HepG2 (cell line): ENCODE measurements around the gene TNFAIP8L2. TPM values are rescaled to one million over a fixed set of nuclear protein-coding genes. Genes with fewer than 3 reads are reported as not detected.

Source experiments
- ATAC-seq: fragments of 200-7000 bp; cut with Tn5 transposase; 3 replicates; pipeline ENCODE4 v1.9.1; 2020; ENCODE audit warnings: mild to moderate bottlenecking, moderate library complexity
- BruUV-seq: library from RNA; stranded (reverse); fragments of 400-500 nt; replicated peaks from 2 replicates; lab custom pipeline; 2021; lab: Mats Ljungman, UMichigan
- CTCF ChIA-PET: fragments of 300-600 bp; formaldehyde crosslinking; extraction: SDS; loops from one replicate; lab custom pipeline; 2021; ENCODE audit warnings: low total read pairs, inconsistent platforms, low intra/inter-chr PET ratio; lab: Yijun Ruan, JAX
- POLR2A ChIA-PET: fragments of 350-600 bp; sonication (Branson Sonifier 250); formaldehyde crosslinking; loops from one replicate; lab custom pipeline; 2020; ENCODE audit warnings: antibody characterized with exemption, inconsistent platforms; lab: Yijun Ruan, JAX
- DNase-seq: peaks from one replicate; pipeline ENCODE4 v3.0.0-alpha.2; 2015; ENCODE audit warnings: low spot score
- FAIRE-seq: peaks from 3 replicates; lab custom pipeline; 2011; peaks lifted over from hg19 to GRCh38; lab: Jason Lieb, UNC
- H2AFZ ChIP-seq: one replicate; pipeline ENCODE4 v1.6.1; 2011; ENCODE audit warnings: low read length, inconsistent platforms
- H3K27ac ChIP-seq: fragments of 300-600 bp; 3 replicates; pipeline ENCODE4 v1.8.0; 2011; ENCODE audit warnings: mixed run types, mild to moderate bottlenecking, mixed read lengths, low read length, inconsistent platforms; ENCODE audit not compliant: insufficient read depth; ENCODE audit errors: extremely low read length
- H3K27me3 ChIP-seq, 2 experiments: fragments of 200-600 bp in 1 of 2; 2 replicates in 1 of 2; 3 replicates in 1 of 2; pipeline versions ENCODE4 v1.6.0 to v1.8.0; 2011; ENCODE audit warnings: low read length in 2 of 2, mild to moderate bottlenecking in 2 of 2, moderate library complexity in 2 of 2, inconsistent platforms in 1 of 2; ENCODE audit not compliant: insufficient read depth in 2 of 2, control insufficient read depth in 1 of 2
- H3K36me3 ChIP-seq, 2 experiments: fragments of 200-600 bp in 1 of 2; replicated peaks in 1 of 2; 2 replicates in 1 of 2; 3 replicates in 1 of 2; pipeline versions ENCODE4 v1.5.1 to v1.8.0; 2011; ENCODE audit warnings: low read length in 2 of 2, inconsistent platforms in 1 of 2; ENCODE audit not compliant: insufficient read depth in 2 of 2, control insufficient read depth in 1 of 2
- H3K4me1 ChIP-seq: 2 replicates; pipeline ENCODE4 v1.5.1; 2012; ENCODE audit warnings: low read length, inconsistent platforms; ENCODE audit not compliant: insufficient read depth
- H3K4me2 ChIP-seq: 2 replicates; pipeline ENCODE4 v1.6.0; 2011; ENCODE audit warnings: low read depth, low read length, inconsistent platforms
- H3K4me3 ChIP-seq, 3 experiments: fragments of 200-600 bp in 1 of 3; sonication (generic), shearing (Covaris generic) in 1 of 3; replicated peaks in 1 of 3; 2 replicates each; pipeline ENCODE4 v1.5.1; 2011 to 2016; ENCODE audit warnings: low read length in 3 of 3, inconsistent platforms in 2 of 3, low read depth in 2 of 3, mild to moderate bottlenecking in 2 of 3, control low read depth in 1 of 3, mixed read lengths in 1 of 3; ENCODE audit not compliant: insufficient read depth in 1 of 3
- H3K79me2 ChIP-seq: one replicate; pipeline ENCODE4 v1.6.1; 2011; ENCODE audit warnings: low read length, inconsistent platforms; ENCODE audit not compliant: insufficient read depth
- H3K9ac ChIP-seq: 2 replicates; pipeline ENCODE4 v1.6.0; 2011; ENCODE audit warnings: mild to moderate bottlenecking, low read depth, low read length, inconsistent platforms; ENCODE audit not compliant: insufficient read depth
- H3K9me3 ChIP-seq: 2 replicates; pipeline ENCODE4 v1.5.1; 2012; ENCODE audit warnings: mild to moderate bottlenecking, low read length
- H4K20me1 ChIP-seq: 2 replicates; pipeline ENCODE4 v1.6.0; 2011; ENCODE audit warnings: inconsistent platforms, mild to moderate bottlenecking, low read length, moderate library complexity; ENCODE audit not compliant: insufficient read depth
- ARID5B ChIP-seq: IDR thresholded peaks from 2 replicates; pipeline ENCODE4 v1.4.0; 2020; ENCODE audit warnings: mild to moderate bottlenecking, missing genetic modification reagents
- CCDC6 ChIP-seq: sonication (generic); formaldehyde crosslinking; IDR thresholded peaks from 2 replicates; pipeline ENCODE4 v1.8.1; 2022; ENCODE audit warnings: mild to moderate bottlenecking, missing genetic modification reagents, moderate library complexity
- CEBPG ChIP-seq: IDR thresholded peaks from 2 replicates; pipeline ENCODE4 v1.6.1; 2016
- KDM5A ChIP-seq: fragments of 200-600 bp; sonication (generic); IDR thresholded peaks from 2 replicates; pipeline ENCODE4 v1.7.0; 2018; ENCODE audit warnings: antibody characterized with exemption, mild to moderate bottlenecking, low read length, borderline replicate concordance
- NFAT5 ChIP-seq: sonication (generic); formaldehyde crosslinking; IDR thresholded peaks from 2 replicates; pipeline ENCODE4 v1.4.0; 2020; ENCODE audit warnings: missing genetic modification reagents
- RARG ChIP-seq: sonication (generic); formaldehyde crosslinking; IDR thresholded peaks from 2 replicates; pipeline ENCODE4 v1.4.0; 2020; ENCODE audit warnings: low read depth, mild to moderate bottlenecking, missing genetic modification reagents
- ZFP36 ChIP-seq: fragments of 150-350 bp; IDR thresholded peaks from 2 replicates; pipeline ENCODE4 v1.6.1; 2018; ENCODE audit warnings: borderline replicate concordance, low read length, low read depth; ENCODE audit not compliant: partially characterized antibody
- ZNF143 ChIP-seq: sonication (generic); formaldehyde crosslinking; IDR thresholded peaks from 2 replicates; pipeline ENCODE4 v1.4.0; 2020; ENCODE audit warnings: missing genetic modification reagents
- ZNF234 ChIP-seq: sonication (generic); formaldehyde crosslinking; conservative IDR thresholded peaks from 2 replicates; pipeline ENCODE4 v1.5.1; 2020; ENCODE audit warnings: mild to moderate bottlenecking, missing genetic modification reagents
- ZNF276 ChIP-seq: sonication (generic); formaldehyde crosslinking; IDR thresholded peaks from 2 replicates; pipeline ENCODE4 v1.4.0; 2020; ENCODE audit warnings: mild to moderate bottlenecking, low read depth, missing genetic modification reagents
- ZNF580 ChIP-seq: IDR thresholded peaks from 2 replicates; pipeline ENCODE4 v1.6.1; 2016; ENCODE audit warnings: low read depth, borderline replicate concordance
- ZNF792 ChIP-seq: IDR thresholded peaks from 2 replicates; pipeline ENCODE4 v1.6.1; 2016
- WGBS: methylation state at CpG from one replicate; pipeline ENCODE4 v1.1.6; 2017; ENCODE audit warnings: low lambda C conversion rate; 5-methylcytosine and 5-hydroxymethylcytosine counted together
- in situ Hi-C: cut with HindIII; loops from 2 replicates; pipeline ENCODE4 v1.10.0; 2017; ENCODE audit warnings: low pct_unique_long_range_greater_than_20kb; ENCODE audit not compliant: extremely low pct_ligation_motif_present
- intact Hi-C: fragments of 100-400 bp; cut with micrococcal nuclease; formaldehyde crosslinking; loops from one replicate; pipeline ENCODE4 v1.10.0; 2022; ENCODE audit not compliant: unreplicated experiment
- polyA plus RNA-seq, 8 experiments: library from polyadenylated mRNA; depleted of rRNA in 3 of 8; stranded (reverse) in 7 of 8; unstranded in 1 of 8; fragments of >200 nt; fragmentation: Illumina TruSeq in 4 of 8; extraction: Trizol in 4 of 8; gene quantifications; 2 replicates each; pipeline versions ENCODE4 v1.2.1 to v1.2.3, GENCODE V29; 2011 to 2016; ENCODE audit warnings: low read depth in 4 of 8, missing spikeins in 1 of 8, mixed read lengths in 1 of 8; ENCODE audit not compliant: insufficient read depth in 1 of 8
- total RNA-seq, 5 experiments: library from RNA; depleted of rRNA; stranded (reverse); fragments of >200 nt; fragmentation: Illumina TruSeq; extraction: Trizol; gene quantifications; 2 replicates each; pipeline ENCODE4 v1.2.3, GENCODE V29; 2016; ENCODE audit warnings: low read depth in 1 of 5

The TNFAIP8L2 gene
- total and polyA plus RNA-seq, 2 of the 13 experiments (the other 11 are each of a cell fraction or from before 2014, with no cell fraction given) = not detected

- Histone ChIP-seq H4K20me1 (peaks cover 22% of the 10 kb centered on the region), H3K9ac (peak overlapping the region; percentile 89), H3K27ac (peak overlapping the region; percentile 93), H3K4me3 (peak overlapping the region; percentile 87 to 95 (median 94)), H3K4me1 (peaks cover 30% of the 10 kb centered on the region), H3K27me3 (no peaks in the 10 kb centered on the region; a peak in 1 of 5 replicates), H3K9me3 (no peaks in the 10 kb centered on the region), H3K4me2 (peak overlapping the region; percentile 87), H3K79me2 (peaks cover 60% of the 10 kb centered on the region), H3K36me3 (peaks cover 3 to 14% of the 10 kb centered on the region in 2 experiments; a peak in 4 of 5 replicates), H2AFZ (no peak overlapping the region)
- CTCF ChIA-PET = no interaction called here
- in situ Hi-C loops = no loop called here
- no TSS peak for BruUV-seq
- POLR2A ChIA-PET = interaction anchor here (0.6 to 4.0 kb wide), 4 partner anchors 10 to 55 kb away, joined by 4 to 12 read pairs (median 6); partner anchors contain the start of genes PSMD4 and VPS72
- intact Hi-C loops = loop anchor here (5.0 kb wide), 1 partner anchor 147 kb away; the partner anchor contains the start of gene RFX5
- WGBS = 11% methylated on average over 11 of the region's 11 CpGs
- no peak for FAIRE-seq
- DNase-seq = peak; percentile 31
- ATAC-seq = no peak
- TF ChIP-seq ARID5B (0 out of 2 replicates have a peak, but pooled peaks have one; percentile 13), CCDC6 (CRISPR knock-in tag) (no peak), ZFP36 (no peak), ZNF234 (CRISPR knock-in tag) (no peak), KDM5A (no peak), ZNF143 (CRISPR knock-in tag) (no peak), ZNF276 (CRISPR knock-in tag) (no peak), CEBPG (CRISPR knock-in tag) (peak; percentile 29; the same call in 1 of the 2 replicates), RARG (no peak), NFAT5 (CRISPR knock-in tag) (no peak), ZNF580 (CRISPR knock-in tag) (no peak), ZNF792 (CRISPR knock-in tag) (no peak)
Measured at GRCh38 chr1:151199873-151200581, 43.6 kb downstream of the TNFAIP8L2 start.
